Adrenal gland (tissue), 12 donors: ENCODE data around the gene HCFC1. TPM values are rescaled to one million over a fixed set of nuclear protein-coding genes. Genes with fewer than 3 reads are reported as not detected.
A peak's percentile ranks its signal among the peaks of the same experiment; 100 is the strongest.

Experiments used
- DNase-seq, 7 donors: peaks; one replicate each; pipeline ENCODE4 v3.0.0-alpha.2; 2019 to 2020
- H3K27ac ChIP-seq, 5 donors: fragments of 200-600 bp; sonication (generic) in 4 of 5; 1 replicate in 3 of 5; 2 replicates in 2 of 5; pipeline versions ENCODE4 v1.5.1 to v1.8.0; 2016 to 2020; ENCODE audit warnings: mild to moderate bottlenecking in 1 of 5
- H3K27me3 ChIP-seq: fragments of 200-600 bp; 2 replicates; pipeline ENCODE4 v1.8.0; 2021
- H3K36me3 ChIP-seq, 2 donors: fragments of 200-600 bp; replicated peaks in 1 of 2; 1 replicate in 1 of 2; 2 replicates in 1 of 2; pipeline versions ENCODE4 v1.5.1 to v1.8.0; 2018 to 2022
- H3K4me1 ChIP-seq, 2 donors: fragments of 200-600 bp; replicated peaks in 1 of 2; 1 replicate in 1 of 2; 2 replicates in 1 of 2; pipeline versions ENCODE4 v1.5.1 to v1.8.0; 2018 to 2021
- H3K4me3 ChIP-seq, 4 donors: fragments of 200-600 bp; sonication (generic) in 3 of 4; one replicate each; pipeline ENCODE4 v1.5.1; 2016 to 2018
- H3K9me3 ChIP-seq, 3 donors: fragments of 200-600 bp; sonication (generic) in 1 of 3; replicated peaks in 1 of 3; 1 replicate in 2 of 3; 2 replicates in 1 of 3; pipeline versions ENCODE4 v1.5.1 to v1.8.0; 2016 to 2021
- CTCF ChIP-seq, 6 experiments: fragments of 450-650 bp in 4 of 6; fragments of 200-600 bp in 2 of 6; sonication (generic) in 1 of 6; IDR thresholded peaks; 1 replicate in 5 of 6; 2 replicates in 1 of 6; pipeline versions ENCODE4 v1.5.1 to v1.8.0; 2016 to 2021; ENCODE audit warnings: antibody characterized with exemption in 6 of 6, mild to moderate bottlenecking in 2 of 6, moderate library complexity in 1 of 6
- POLR2A ChIP-seq, 2 donors: fragments of 450-650 bp; IDR thresholded peaks; one replicate each; pipeline ENCODE4 v1.6.1; 2017; ENCODE audit warnings: antibody characterized with exemption in 2 of 2, mild to moderate bottlenecking in 2 of 2, moderate library complexity in 1 of 2
- WGBS, 4 donors: extraction: QIAGEN DNeasy Blood & Tissue Kit in 2 of 4; methylation state at CpG; one replicate each; pipeline versions ENCODE4 v1.1.5 to v1.1.7; 2013 to 2017; 5-methylcytosine and 5-hydroxymethylcytosine counted together
- intact Hi-C, 2 donors: fragments of 100-400 bp; cut with DNase I; formaldehyde crosslinking; loops; one replicate each; pipeline versions ENCODE4 v1.14.1 to v1.15.0; 2022 to 2023
- polyA plus RNA-seq, 3 donors: library from polyadenylated mRNA; stranded (reverse); fragments of 200-250 nt in 2 of 3; fragments of 350-450 nt in 1 of 3; fragmentation: Illumina TruSeq in 1 of 3; extraction: RNeasy Lipid Tissue Mini Kit (QIAGEN cat#74804) in 1 of 3; gene quantifications; one replicate each; pipeline ENCODE4 v1.2.3, GENCODE V29; 2013 to 2014
- total RNA-seq, 9 donors: library from RNA; depleted of rRNA in 4 of 9; stranded (reverse); fragments of >200 nt in 4 of 9; fragments of 120-200 nt in 1 of 9; fragmentation: NEBNext Ultra II Directional in 1 of 9; extraction: Animal tissue kit (Norgen Biotek cat#: 25700) in 1 of 9; gene quantifications; one replicate each; pipeline versions ENCODE4 v1.1.0 to v1.2.4, GENCODE V29; 2013 to 2023
- donor health status: healthy with polysubstance abuse.
- donor health status: Bipolar disorder and iron deficiency.
- donor health status: DM: yes; HTN: yes; CAD: no.
- donor health status: DM: no; HTN: no; CAD: no.
- donor health status: DM: no; HTN: no; CAD: no.
- donor health status: DM: yes; HTN: yes; CAD: no.

HCFC1 gene
- total and polyA plus RNA-seq, 12 donors, result 9.2 to 77.1 (median 54.0) TPM

- 0 to 17% (median 5%) methylated on average over 36 to 47 of the region's 49 CpGs; no CpG with 5 or more reads in 1 of the 4 donors for WGBS, 4 donors
- Histone ChIP-seq H3K4me3 (peak overlapping the region; percentile 73 to 86 (median 80)), H3K4me1 (peaks cover 24 to 59% of the 10 kb centered on the region in 2 donors), H3K27ac (peak overlapping the region; percentile 93 to 99 (median 98)), H3K36me3 (no peaks in the 10 kb centered on the region), H3K9me3 (no peaks in the 10 kb centered on the region), H3K27me3 (no peaks in the 10 kb centered on the region)
- DNase-seq, result peak; percentile 65 to 82 (median 71)
- intact Hi-C loops, result no loop called here
- TF ChIP-seq POLR2A (IDR thresholded peaks at IDR 0.05) (peak in 1 of 2 donors; percentile 50), CTCF (IDR thresholded peaks at IDR 0.05) (no peak)
Measured at GRCh38 chrX:153970357-153971123, 1.1 kb downstream of the HCFC1 start.

- TF ChIP-seq POLR2A (IDR thresholded peaks at IDR 0.05), result peak in 1 of 2 donors; percentile 9
- no peak for TF ChIP-seq CTCF (IDR thresholded peaks at IDR 0.05)
- intact Hi-C loops, result no loop called here
- Histone ChIP-seq H3K27ac (peak overlapping the region; percentile 41 to 99 (median 98)), H3K36me3 (no peaks in the 10 kb centered on the region), H3K27me3 (no peaks in the 10 kb centered on the region), H3K4me1 (peaks cover 24 to 59% of the 10 kb centered on the region in 2 donors), H3K9me3 (no peaks in the 10 kb centered on the region), H3K4me3 (peak overlapping the region in 2 of 4 donors; percentile 73 to 81)
- WGBS, 4 donors, result 1 to 23% (median 15%) methylated on average over 17 to 26 of the region's 26 CpGs; no CpG with 5 or more reads in 1 of the 4 donors
- peak in 4 of 7 donors; percentile 52 to 62 (median 56) for DNase-seq
Measured at GRCh38 chrX:153969904-153970356, 1.7 kb downstream of the HCFC1 start.

- WGBS, 4 donors, result 8 to 46% (median 25%) methylated on average over 10 to 25 of the region's 25 CpGs
- Histone ChIP-seq H3K27ac (peak overlapping the region; percentile 41 to 99 (median 98)), H3K4me1 (peaks cover 24 to 54% of the 10 kb centered on the region in 2 donors), H3K36me3 (no peaks in the 10 kb centered on the region), H3K9me3 (no peaks in the 10 kb centered on the region), H3K4me3 (peak overlapping the region in 2 of 4 donors; percentile 73 to 81), H3K27me3 (no peaks in the 10 kb centered on the region)
- peak in 1 of 7 donors; percentile 38 for DNase-seq
- intact Hi-C loops, result no loop called here
- TF ChIP-seq POLR2A (IDR thresholded peaks at IDR 0.05) (no peak), CTCF (IDR thresholded peaks at IDR 0.05) (no peak)
Measured at GRCh38 chrX:153969125-153969903, 2.3 kb downstream of the HCFC1 start.

GRCh38 chrX:153968754-153969124 lies 2.9 kb downstream of the HCFC1 start:
- peak in 1 of 7 donors; percentile 34 for DNase-seq
- intact Hi-C loops, result no loop called here
- H3K4me1 ChIP-seq, result peaks cover 18 to 49% of the 10 kb centered on the region in 2 donors

More at GRCh38 chrX:153968754-153969124, 2.9 kb downstream of the HCFC1 start:
- Histone ChIP-seq H3K4me3 (peak overlapping the region in 1 of 4 donors; percentile 73), H3K36me3 (peaks cover 0 to 2% of the 10 kb centered on the region in 2 donors), H3K27me3 (no peaks in the 10 kb centered on the region), H3K27ac (peak overlapping the region in 3 of 5 donors; percentile 96 to 98 (median 98)), H3K9me3 (no peaks in the 10 kb centered on the region)
- TF ChIP-seq POLR2A (IDR thresholded peaks at IDR 0.05) (no peak), CTCF (IDR thresholded peaks at IDR 0.05) (no peak)
- WGBS, 4 donors, result 4 to 66% (median 41%) methylated on average over 12 of the region's 12 CpGs; no CpG with 5 or more reads in 1 of the 4 donors
